Neural cell (in vitro differentiated cells): ENCODE data around the gene CYB5A. TPM values are rescaled to one million over a fixed set of nuclear protein-coding genes. Genes with fewer than 3 reads are reported as not detected.

Source experiments
- H2AFZ ChIP-seq: fragments of 200-600, 300-800 bp; sonication (generic), shearing (Covaris generic); 2 replicates; pipeline ENCODE4 v1.6.0; 2014; ENCODE audit warnings: low read depth, mild to moderate bottlenecking, antibody characterized with exemption, low read length, moderate library complexity
- H3F3A ChIP-seq: fragments of 200-600 bp; shearing (Covaris generic); 2 replicates; pipeline ENCODE4 v1.6.1; 2016; ENCODE audit warnings: mild to moderate bottlenecking, moderate library complexity, mixed read lengths, antibody characterized with exemption, low read length; ENCODE audit not compliant: insufficient read depth, poor library complexity, severe bottlenecking
- H3K27ac ChIP-seq: fragments of 200-600, 300-800 bp; sonication (generic), shearing (Covaris generic); 2 replicates; pipeline ENCODE4 v1.5.1; 2014; ENCODE audit warnings: mild to moderate bottlenecking, low read length, moderate library complexity
- H3K27me3 ChIP-seq: fragments of 300-800, 200-600 bp; sonication (generic), shearing (Covaris generic); 2 replicates; pipeline ENCODE4 v1.6.0; 2014; ENCODE audit warnings: mild to moderate bottlenecking, low read depth, low read length, moderate library complexity; ENCODE audit not compliant: insufficient read depth
- H3K36me3 ChIP-seq: fragments of 300-800, 200-600 bp; sonication (generic), shearing (Covaris generic); 2 replicates; pipeline ENCODE4 v1.5.1; 2014; ENCODE audit warnings: mild to moderate bottlenecking, antibody characterized with exemption, low read length, moderate library complexity; ENCODE audit not compliant: insufficient read depth
- H3K4me2 ChIP-seq: fragments of 300-800, 200-600 bp; sonication (generic), shearing (Covaris generic); 2 replicates; pipeline ENCODE4 v1.6.0; 2014; ENCODE audit warnings: mild to moderate bottlenecking, low read length
- H3K4me3 ChIP-seq: fragments of 300-800, 200-600 bp; sonication (generic), shearing (Covaris generic); 2 replicates; pipeline ENCODE4 v1.5.1; 2014; ENCODE audit warnings: mild to moderate bottlenecking, low read length, moderate library complexity
- H3K79me2 ChIP-seq: fragments of 200-600 bp; shearing (Covaris generic); replicated peaks from 2 replicates; pipeline ENCODE4 v1.6.0; 2014; ENCODE audit warnings: mild to moderate bottlenecking, low read length, moderate library complexity; ENCODE audit not compliant: insufficient read depth
- H3K9ac ChIP-seq: fragments of 300-800, 200-600 bp; sonication (generic), shearing (Covaris generic); 2 replicates; pipeline ENCODE4 v1.6.1; 2016; ENCODE audit warnings: mild to moderate bottlenecking, low read length, mixed read lengths
- H3K9me2 ChIP-seq: fragments of 200-600 bp; shearing (Covaris generic); 2 replicates; pipeline ENCODE4 v1.6.1; 2016; ENCODE audit warnings: mild to moderate bottlenecking, low read length, mixed read lengths; ENCODE audit not compliant: insufficient read depth
- H3K9me3 ChIP-seq: fragments of 200-600, 300-800 bp; sonication (generic), shearing (Covaris generic); 2 replicates; pipeline ENCODE4 v1.6.1; 2016; ENCODE audit warnings: mild to moderate bottlenecking, mixed run types, low read length, moderate library complexity, mixed read lengths
- H4K20me1 ChIP-seq: fragments of 200-600 bp; shearing (Covaris generic); 2 replicates; pipeline ENCODE4 v1.6.1; 2016; ENCODE audit warnings: mild to moderate bottlenecking, mixed run types; ENCODE audit not compliant: insufficient read depth
- CTCF ChIP-seq: fragments of 450-650 bp; IDR thresholded peaks from 2 replicates; pipeline ENCODE4 v1.5.1; 2014; ENCODE audit warnings: antibody characterized with exemption, mild to moderate bottlenecking, moderate library complexity; ENCODE audit not compliant: poor library complexity, severe bottlenecking
- EP300 ChIP-seq: fragments of 450-650 bp; conservative IDR thresholded peaks from 2 replicates; pipeline ENCODE4 v1.6.1; 2014; ENCODE audit warnings: antibody characterized with exemption, mild to moderate bottlenecking, moderate library complexity; ENCODE audit not compliant: poor library complexity, severe bottlenecking
- EZH2 ChIP-seq: fragments of 200-600, 300-800 bp; shearing (Covaris generic), sonication (generic); IDR thresholded peaks from 2 replicates; pipeline ENCODE4 v1.6.1; 2014; ENCODE audit warnings: antibody characterized with exemption, low read length, borderline replicate concordance, mild to moderate bottlenecking; ENCODE audit not compliant: insufficient read depth, poor library complexity, severe bottlenecking
- MXI1 ChIP-seq: fragments of 450-650 bp; conservative IDR thresholded peaks from 2 replicates; pipeline ENCODE4 v1.6.1; 2014; ENCODE audit warnings: antibody characterized with exemption, mild to moderate bottlenecking; ENCODE audit not compliant: poor library complexity, severe bottlenecking
- POLR2AphosphoS5 ChIP-seq: IDR thresholded peaks from 2 replicates; pipeline ENCODE4 v1.6.1; 2012
- RAD21 ChIP-seq: fragments of 450-650 bp; conservative IDR thresholded peaks from 2 replicates; pipeline ENCODE4 v1.6.1; 2014; ENCODE audit warnings: antibody characterized with exemption, mild to moderate bottlenecking, moderate library complexity
- REST ChIP-seq: IDR thresholded peaks from 2 replicates; pipeline ENCODE4 v1.6.1; 2012; ENCODE audit warnings: borderline replicate concordance
- SMC3 ChIP-seq: fragments of 450-650 bp; conservative IDR thresholded peaks from 2 replicates; pipeline ENCODE4 v1.6.1; 2014; ENCODE audit warnings: antibody characterized with exemption, mild to moderate bottlenecking, moderate library complexity; ENCODE audit not compliant: poor library complexity
- TAF1 ChIP-seq: IDR thresholded peaks from 2 replicates; pipeline ENCODE4 v1.6.1; 2012; ENCODE audit warnings: low read depth
- polyA plus RNA-seq: library from polyadenylated mRNA; depleted of rRNA; stranded (reverse); fragments of >200 nt; gene quantifications from 2 replicates; pipeline ENCODE4 v1.2.3, GENCODE V29; 2014

CYB5A gene
- polyA plus RNA-seq, 1 donor from 2014 or later = 35.4 TPM

GRCh38 chr18:74283646-74284045, 8.1 kb downstream of the CYB5A start:
- no peak for TF ChIP-seq REST
- no peak for TF ChIP-seq EP300
- TF ChIP-seq POLR2AphosphoS5 = no peak
- TF ChIP-seq EZH2 = no peak
- no peak for TF ChIP-seq RAD21
- TF ChIP-seq CTCF = no peak
- TF ChIP-seq SMC3 = no peak
- no peak for TF ChIP-seq TAF1
- H3K9me3 ChIP-seq = no peaks in the 10 kb centered on the region
- no peak overlapping the region for H2AFZ ChIP-seq
- H3K4me2 ChIP-seq = no peak overlapping the region
- no peak overlapping the region for H3K9ac ChIP-seq
- no peak overlapping the region for H3K4me3 ChIP-seq
- no peaks in the 10 kb centered on the region for H4K20me1 ChIP-seq
- no peaks in the 10 kb centered on the region for H3K36me3 ChIP-seq
- no peaks in the 10 kb centered on the region for H3K79me2 ChIP-seq
- no peaks in the 10 kb centered on the region for H3K9me2 ChIP-seq
- H3F3A ChIP-seq = no peaks in the 10 kb centered on the region
- H3K27me3 ChIP-seq = no peaks in the 10 kb centered on the region
- H3K27ac ChIP-seq = no peak overlapping the region

GRCh38 chr18:74282755-74283554, 8.8 kb downstream of the CYB5A start:
- H4K20me1 ChIP-seq = no peaks in the 10 kb centered on the region
- H3K79me2 ChIP-seq = no peaks in the 10 kb centered on the region
- TF ChIP-seq EP300 = no peak
- TF ChIP-seq TAF1 = no peak
- no peak for TF ChIP-seq EZH2
- TF ChIP-seq MXI1 = no peak
- H3K4me3 ChIP-seq = no peak overlapping the region
- no peaks in the 10 kb centered on the region for H3K27me3 ChIP-seq
- no peak overlapping the region for H2AFZ ChIP-seq
- no peak overlapping the region for H3K4me2 ChIP-seq
- H3K9ac ChIP-seq = no peak overlapping the region
- H3K36me3 ChIP-seq = no peaks in the 10 kb centered on the region
- no peaks in the 10 kb centered on the region for H3K9me3 ChIP-seq
- H3K9me2 ChIP-seq = no peaks in the 10 kb centered on the region
- no peak overlapping the region for H3K27ac ChIP-seq
- no peaks in the 10 kb centered on the region for H3F3A ChIP-seq
